Testis (tissue), 3 donors: ENCODE results near the gene CUEDC1. TPM values are rescaled to one million over a fixed set of nuclear protein-coding genes. Genes with fewer than 3 reads are reported as not detected.

Experiments used
- DNase-seq: peaks from one replicate; pipeline ENCODE4 v3.0.0-alpha.2; 2019
- H3K27ac ChIP-seq, 2 donors: fragments of 200-600 bp; sonication (generic); one replicate each; pipeline ENCODE4 v1.5.1; 2019
- H3K27me3 ChIP-seq: fragments of 200-600 bp; sonication (generic); one replicate; pipeline ENCODE4 v1.5.1; 2019
- H3K36me3 ChIP-seq: fragments of 200-600 bp; sonication (generic); one replicate; pipeline ENCODE4 v1.5.1; 2017; ENCODE audit warnings: low read depth; ENCODE audit errors: missing control alignments
- H3K4me1 ChIP-seq: fragments of 200-600 bp; sonication (generic); one replicate; pipeline ENCODE4 v1.5.1; 2019
- H3K4me3 ChIP-seq, 2 donors: fragments of 200-600 bp; sonication (generic); one replicate each; pipeline ENCODE4 v1.5.1; 2017 to 2019
- H3K9me3 ChIP-seq: fragments of 200-600 bp; sonication (generic); one replicate; pipeline ENCODE4 v1.5.1; 2017
- POLR2A ChIP-seq: fragments of 450-650 bp; IDR thresholded peaks from one replicate; pipeline ENCODE4 v1.6.1; 2017; ENCODE audit warnings: antibody characterized with exemption, mild to moderate bottlenecking, moderate library complexity
- WGBS, 2 donors: methylation state at CpG; one replicate each; pipeline ENCODE4 v1.1.5; 2018; 5-methylcytosine and 5-hydroxymethylcytosine counted together
- intact Hi-C: fragments of 100-400 bp; cut with DNase I; formaldehyde crosslinking; loops from one replicate; pipeline ENCODE4 v1.15.1; 2023; ENCODE audit warnings: low total_unique reads
- polyA plus RNA-seq: library from polyadenylated mRNA; stranded (reverse); fragments of 350-450 nt; fragmentation: Illumina TruSeq; extraction: RNeasy Lipid Tissue Mini Kit (QIAGEN cat#74804); gene quantifications from one replicate; pipeline ENCODE4 v1.2.3, GENCODE V29; 2014; ENCODE audit warnings: low read depth, low replicate concordance; ENCODE audit not compliant: insufficient read depth
- total RNA-seq, 2 donors: library from RNA; depleted of rRNA; stranded (reverse); fragments of >200 nt; gene quantifications; one replicate each; pipeline ENCODE4 v1.2.3, GENCODE V29; 2016
- TF ChIP-seq, protein P1 (sequence below), 3 experiments: fragments of 450-650 bp in 2 of 3; fragments of 200-600 bp in 1 of 3; sonication (generic) in 1 of 3; IDR thresholded peaks; one replicate each; pipeline ENCODE4 v1.5.1; 2016 to 2019; ENCODE audit warnings: antibody characterized with exemption in 3 of 3, mild to moderate bottlenecking in 2 of 3, moderate library complexity in 1 of 3

Gene CUEDC1
- total and polyA plus RNA-seq, 3 donors from 2014 or later, result 6.5 to 13.3 (median 8.6) TPM

DNA sequence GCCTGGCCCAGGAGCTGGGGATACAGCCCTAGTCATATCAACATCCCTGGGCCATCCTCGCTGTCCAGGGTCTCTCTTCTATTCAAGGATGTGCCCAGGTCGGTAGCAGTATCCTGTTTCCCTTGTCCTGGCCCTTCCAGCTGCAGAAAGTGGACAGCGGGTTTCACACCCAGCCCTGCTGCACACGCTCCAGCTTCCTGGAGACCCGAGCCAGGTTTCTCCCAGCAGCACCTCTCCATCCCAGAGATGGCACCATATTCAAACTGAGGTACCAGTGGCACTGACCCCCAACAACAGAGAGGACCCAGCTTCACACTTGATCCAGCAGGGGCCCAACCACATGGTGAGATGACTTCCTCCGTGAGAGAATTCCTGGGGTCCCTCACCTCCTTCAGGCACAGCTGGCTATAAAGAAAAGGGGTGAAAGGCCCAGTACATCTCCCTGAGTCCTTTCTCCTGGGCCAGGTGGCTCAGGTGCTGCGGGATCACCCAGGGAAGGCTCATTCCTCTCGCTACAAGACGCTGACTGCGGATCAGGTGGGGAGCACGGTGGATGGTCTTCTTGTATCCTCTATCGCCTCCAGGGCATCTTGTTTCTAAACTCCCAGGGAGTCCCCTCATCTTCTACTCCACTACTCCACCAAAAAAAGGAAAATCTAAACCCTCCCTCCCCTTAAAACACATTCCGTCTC, 1.4 kb downstream of the CUEDC1 start:
- Histone ChIP-seq H3K4me1 (peaks cover 9% of the 10 kb centered on the region), H3K27ac (peak overlapping the region in 1 of 2 donors; percentile 87), H3K27me3 (no peaks in the 10 kb centered on the region), H3K36me3 (no peaks in the 10 kb centered on the region), H3K9me3 (no peaks in the 10 kb centered on the region), H3K4me3 (peak overlapping the region in 1 of 2 donors; percentile 71)
- intact Hi-C loops, result loop anchor here (10.0 kb wide), 1 partner anchor 59 kb away; no protein-coding TSS in a partner anchor
- no peak for DNase-seq
- WGBS, 2 donors, result 62 to 68% methylated on average over 13 of the region's 13 CpGs
- TF ChIP-seq POLR2A, result no peak
- TF ChIP-seq, protein P1, sequence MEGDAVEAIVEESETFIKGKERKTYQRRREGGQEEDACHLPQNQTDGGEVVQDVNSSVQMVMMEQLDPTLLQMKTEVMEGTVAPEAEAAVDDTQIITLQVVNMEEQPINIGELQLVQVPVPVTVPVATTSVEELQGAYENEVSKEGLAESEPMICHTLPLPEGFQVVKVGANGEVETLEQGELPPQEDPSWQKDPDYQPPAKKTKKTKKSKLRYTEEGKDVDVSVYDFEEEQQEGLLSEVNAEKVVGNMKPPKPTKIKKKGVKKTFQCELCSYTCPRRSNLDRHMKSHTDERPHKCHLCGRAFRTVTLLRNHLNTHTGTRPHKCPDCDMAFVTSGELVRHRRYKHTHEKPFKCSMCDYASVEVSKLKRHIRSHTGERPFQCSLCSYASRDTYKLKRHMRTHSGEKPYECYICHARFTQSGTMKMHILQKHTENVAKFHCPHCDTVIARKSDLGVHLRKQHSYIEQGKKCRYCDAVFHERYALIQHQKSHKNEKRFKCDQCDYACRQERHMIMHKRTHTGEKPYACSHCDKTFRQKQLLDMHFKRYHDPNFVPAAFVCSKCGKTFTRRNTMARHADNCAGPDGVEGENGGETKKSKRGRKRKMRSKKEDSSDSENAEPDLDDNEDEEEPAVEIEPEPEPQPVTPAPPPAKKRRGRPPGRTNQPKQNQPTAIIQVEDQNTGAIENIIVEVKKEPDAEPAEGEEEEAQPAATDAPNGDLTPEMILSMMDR (IDR thresholded peaks at IDR 0.05), result no peak

DNA sequence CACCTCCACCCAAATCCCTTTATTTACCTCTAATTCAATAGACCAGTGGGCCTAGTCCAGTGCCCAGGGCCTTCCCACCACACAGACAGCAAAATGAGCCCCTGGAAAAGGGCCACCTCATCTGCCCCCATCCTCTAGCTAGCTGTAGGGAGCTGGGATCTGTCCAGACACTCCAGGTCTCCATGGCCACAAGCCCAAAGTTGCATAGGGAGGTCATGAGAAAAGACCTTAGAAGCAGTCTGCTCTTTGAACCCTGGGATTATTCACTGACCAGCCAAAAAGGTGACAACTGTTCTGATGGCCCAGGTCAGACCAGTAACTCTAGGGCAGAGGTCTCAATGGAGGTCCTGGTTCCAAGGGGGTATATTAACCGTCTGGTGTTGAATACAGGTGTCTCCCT, 2.0 kb downstream of the CUEDC1 start:
- no peaks in the 10 kb centered on the region for H3K27me3 ChIP-seq
- no peaks in the 10 kb centered on the region for H3K36me3 ChIP-seq
- DNase-seq, result no peak
- intact Hi-C loops, result loop anchor here (10.0 kb wide), 1 partner anchor 58 kb away; no protein-coding TSS in a partner anchor
- no peak overlapping the region for H3K27ac ChIP-seq
- 67 to 80% methylated on average over 1 of the region's 1 CpG for WGBS, 2 donors
- peaks cover 10% of the 10 kb centered on the region for H3K4me1 ChIP-seq
- H3K4me3 ChIP-seq, result no peak overlapping the region
- TF ChIP-seq POLR2A, result no peak
- TF ChIP-seq, protein P1 (IDR thresholded peaks at IDR 0.05), result no peak
- H3K9me3 ChIP-seq, result no peaks in the 10 kb centered on the region

DNA sequence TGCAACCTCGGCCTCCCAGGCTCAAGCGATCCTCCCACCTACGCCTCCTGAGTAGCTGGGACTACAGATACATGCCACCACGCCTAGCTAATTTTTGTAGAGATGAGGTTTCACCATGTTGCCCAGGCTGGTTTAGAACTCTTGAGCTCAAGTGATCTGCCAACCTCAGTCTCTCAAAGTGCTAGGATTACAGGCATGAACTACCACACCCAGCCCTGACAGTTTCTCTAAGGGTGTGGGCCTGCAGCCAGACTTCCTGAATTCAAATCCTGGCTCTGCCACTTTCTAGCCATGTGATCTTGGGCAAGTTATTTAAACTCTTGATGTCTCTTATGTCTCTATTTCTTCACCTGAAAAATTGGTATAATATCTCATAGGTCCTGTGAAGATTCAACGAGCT, 5.6 kb downstream of the CUEDC1 start:
- DNase-seq, result no peak
- Histone ChIP-seq H3K27ac (no peak overlapping the region), H3K4me1 (peaks cover 17% of the 10 kb centered on the region), H3K4me3 (no peak overlapping the region), H3K36me3 (no peaks in the 10 kb centered on the region), H3K27me3 (no peaks in the 10 kb centered on the region), H3K9me3 (no peaks in the 10 kb centered on the region)
- intact Hi-C loops, result loop anchor here (10.0 kb wide), 1 partner anchor 55 kb away; no protein-coding TSS in a partner anchor
- TF ChIP-seq POLR2A, result no peak
- TF ChIP-seq, protein P1 (IDR thresholded peaks at IDR 0.05), result no peak
- WGBS, 2 donors, result 88 to 94% methylated on average over 5 of the region's 5 CpGs

DNA sequence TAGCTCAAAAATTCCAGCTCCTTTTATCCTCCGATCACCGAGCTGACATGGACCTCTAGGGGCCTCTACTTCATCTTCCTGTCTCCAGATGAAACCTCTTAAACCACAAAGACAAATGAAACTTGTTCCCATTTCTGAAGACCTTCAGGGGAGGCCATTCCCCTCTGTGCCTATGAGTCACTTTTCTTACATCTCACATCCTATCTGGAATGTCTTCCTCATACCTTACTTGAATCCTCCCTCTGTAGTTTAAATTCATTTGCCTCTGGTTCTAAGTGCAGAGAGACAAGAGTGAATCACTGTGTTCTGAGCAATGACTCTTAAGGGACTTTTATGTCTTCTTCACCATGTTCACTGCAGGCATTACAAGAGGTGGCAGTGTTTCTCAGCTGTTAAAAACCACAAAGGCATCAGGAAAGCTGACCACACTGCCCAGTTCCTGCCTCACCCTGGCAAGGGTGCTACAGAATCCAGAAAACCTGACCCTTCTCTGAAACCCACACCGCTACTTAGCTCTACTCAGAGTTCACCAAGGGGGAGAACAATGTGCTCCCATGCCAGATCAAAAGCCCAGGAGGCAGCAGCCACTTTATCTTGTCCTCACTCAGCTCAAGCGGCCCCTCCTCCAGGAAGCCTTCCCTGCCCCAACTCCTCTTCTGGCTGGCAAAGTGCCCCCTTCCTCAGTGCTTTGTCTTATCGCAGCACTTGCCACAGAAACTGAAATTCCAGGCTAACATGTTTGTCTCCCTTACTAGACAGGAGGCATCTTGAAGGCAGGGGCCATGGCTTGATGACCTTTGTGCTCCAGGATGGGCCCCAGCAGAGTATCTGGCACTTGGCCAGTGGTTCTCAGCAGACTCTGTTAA, 6.4 kb downstream of the CUEDC1 start:
- Histone ChIP-seq H3K4me1 (peaks cover 17% of the 10 kb centered on the region), H3K4me3 (no peak overlapping the region), H3K9me3 (no peaks in the 10 kb centered on the region), H3K27me3 (no peaks in the 10 kb centered on the region), H3K27ac (peak overlapping the region in 1 of 2 donors; percentile 1), H3K36me3 (no peaks in the 10 kb centered on the region)
- WGBS, 2 donors, result 69 to 72% methylated on average over 5 of the region's 5 CpGs
- intact Hi-C loops, result no loop called here
- no peak for DNase-seq
- TF ChIP-seq, protein P1 (IDR thresholded peaks at IDR 0.05), result no peak
- TF ChIP-seq POLR2A, result no peak
